ENCODE results near the gene MPO. TPM values are rescaled to one million over a fixed set of nuclear protein-coding genes. Genes with fewer than 3 reads are reported as not detected.
A peak's percentile ranks its signal among the peaks of the same experiment; 100 is the strongest.

The MPO gene
- total and polyA plus RNA-seq, 2 experiments from 2014 or later: not detected

DNA sequence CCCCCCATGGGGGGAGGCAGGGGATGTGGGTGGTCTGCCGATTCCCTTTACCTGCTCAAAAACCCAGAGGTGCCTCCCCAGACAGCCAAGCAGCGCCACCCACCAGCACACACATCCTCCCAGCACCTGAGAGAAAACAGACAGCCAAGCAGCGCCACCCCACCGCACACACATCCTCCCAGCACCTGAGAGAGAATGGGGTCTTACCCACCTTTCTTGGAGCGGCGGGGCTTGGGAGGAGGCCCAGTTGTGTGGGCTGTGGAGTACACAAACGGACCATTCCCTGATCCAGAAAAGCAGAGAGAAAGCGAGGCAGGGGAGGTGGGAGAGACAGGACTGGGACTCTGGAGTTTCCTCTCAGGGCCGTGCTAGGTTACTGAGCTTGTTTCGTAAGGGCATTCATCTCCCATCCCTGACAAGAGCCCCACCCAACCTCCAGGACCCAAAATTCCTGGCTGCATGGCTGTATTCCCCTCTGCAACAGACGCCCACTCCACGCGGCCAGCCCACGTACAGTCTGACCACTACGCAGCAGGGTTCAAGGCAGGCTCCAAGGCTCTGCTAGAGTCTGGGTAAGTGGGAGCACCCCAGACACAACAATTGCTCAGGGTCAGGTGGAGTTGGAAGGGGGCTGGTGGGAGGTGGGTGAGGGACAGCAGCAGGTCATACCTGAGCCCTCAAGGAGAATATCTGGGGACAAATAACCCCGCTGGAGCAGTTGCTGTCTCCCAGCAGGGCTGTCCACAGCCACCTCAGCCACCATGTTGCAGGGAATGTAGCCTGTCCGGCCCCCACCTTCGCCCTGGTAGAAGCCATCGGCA lies 25.6 kb upstream of the MPO start:
- no peak overlapping the region for H3K27ac ChIP-seq
- H3K4me3 ChIP-seq: no peak overlapping the region
- no peaks in the 10 kb centered on the region for H3K4me1 ChIP-seq (ENCODE audit: low read depth)
- no peak for TF ChIP-seq CTCF (IDR thresholded peaks at IDR 0.05; ENCODE audit: low read depth, low read length)
- no peaks in the 10 kb centered on the region for H3K36me3 ChIP-seq
- no peaks in the 10 kb centered on the region for H3K27me3 ChIP-seq
- no peak for DNase-seq (ENCODE audit: low read depth in 1 of 2, low spot score in 1 of 2)
- no peaks in the 10 kb centered on the region for H3K9me3 ChIP-seq (ENCODE audit: low read depth)

DNA sequence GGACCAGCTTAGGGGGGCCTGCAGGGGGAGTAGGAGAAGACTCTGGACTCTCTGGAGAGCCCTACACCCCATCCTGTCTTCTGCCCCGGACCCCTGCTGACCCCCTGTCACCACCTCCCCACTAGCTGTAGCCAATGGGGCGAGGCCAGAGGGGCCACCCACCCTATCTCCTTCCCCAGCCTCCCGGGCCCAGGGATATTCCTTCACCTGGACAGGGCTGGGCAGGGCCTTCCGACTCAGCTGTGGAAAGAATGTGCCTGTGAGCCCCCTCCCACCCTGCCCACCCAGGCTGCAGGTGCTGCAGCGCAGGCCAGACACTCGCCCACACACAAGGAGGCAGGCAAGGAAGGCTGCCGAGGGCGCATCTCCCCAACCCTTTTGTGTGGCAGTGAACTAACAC lies 24.9 kb upstream of the MPO start:
- no peak overlapping the region for H3K4me3 ChIP-seq
- no peaks in the 10 kb centered on the region for H3K27me3 ChIP-seq
- no peaks in the 10 kb centered on the region for H3K36me3 ChIP-seq
- H3K9me3 ChIP-seq (ENCODE audit: low read depth): no peaks in the 10 kb centered on the region
- no peak for TF ChIP-seq CTCF (IDR thresholded peaks at IDR 0.05; ENCODE audit: low read depth, low read length)
- no peak for DNase-seq (ENCODE audit: low read depth in 1 of 2, low spot score in 1 of 2)
- no peak overlapping the region for H3K27ac ChIP-seq
- no peaks in the 10 kb centered on the region for H3K4me1 ChIP-seq (ENCODE audit: low read depth)

GRCh38 chr17:58304750-58305486 lies 24.2 kb upstream of the MPO start:
- no peaks in the 10 kb centered on the region for H3K4me1 ChIP-seq (ENCODE audit: low read depth)
- H3K36me3 ChIP-seq: no peaks in the 10 kb centered on the region
- H3K4me3 ChIP-seq: no peak overlapping the region
- H3K9me3 ChIP-seq (ENCODE audit: low read depth): no peaks in the 10 kb centered on the region
- no peak overlapping the region for H3K27ac ChIP-seq
- no peak for TF ChIP-seq CTCF (IDR thresholded peaks at IDR 0.05; ENCODE audit: low read depth, low read length)
- no peaks in the 10 kb centered on the region for H3K27me3 ChIP-seq
- DNase-seq (ENCODE audit: low read depth in 1 of 2, low spot score in 1 of 2): no peak

DNA sequence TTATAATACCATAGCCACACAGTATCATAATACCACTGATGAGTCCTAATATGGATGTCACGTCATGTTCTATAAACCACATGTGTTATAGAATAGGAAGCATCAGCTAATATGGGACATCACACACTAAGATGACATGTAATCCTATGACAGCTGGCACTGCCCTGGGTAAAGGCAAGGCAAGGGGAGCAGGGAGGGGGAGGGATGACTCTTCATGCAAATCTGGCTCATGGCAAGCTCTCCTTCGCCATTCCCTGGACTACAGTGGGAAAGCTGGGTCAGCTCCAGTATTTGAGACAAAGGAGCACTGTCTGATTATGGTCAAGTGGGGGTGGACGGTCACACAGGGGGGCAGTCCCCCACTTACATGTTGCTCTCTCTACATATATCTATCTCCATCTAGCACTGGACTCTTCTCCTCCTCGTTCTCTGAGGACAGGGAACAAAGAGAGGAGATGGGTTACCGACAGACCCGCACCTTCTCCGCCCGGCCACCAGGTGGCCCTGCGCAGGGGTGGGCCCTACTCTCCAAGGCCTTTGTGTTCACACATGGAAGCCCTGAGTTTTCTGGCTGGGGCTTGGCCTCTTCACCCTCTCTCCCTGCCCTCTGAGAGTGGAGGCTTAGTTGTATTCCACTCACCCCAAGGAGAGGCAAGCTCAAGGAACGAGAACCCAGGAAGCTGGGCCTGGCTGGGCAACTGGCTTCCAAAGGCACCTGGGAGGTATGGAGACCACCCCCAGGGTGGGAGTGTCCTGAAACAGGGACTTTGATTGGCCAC lies 23.4 kb upstream of the MPO start:
- TF ChIP-seq CTCF (IDR thresholded peaks at IDR 0.05; ENCODE audit: low read depth, low read length): peak; percentile 89
- no peak overlapping the region for H3K4me3 ChIP-seq
- H3K4me1 ChIP-seq (ENCODE audit: low read depth): no peaks in the 10 kb centered on the region
- no peaks in the 10 kb centered on the region for H3K9me3 ChIP-seq (ENCODE audit: low read depth)
- no peaks in the 10 kb centered on the region for H3K27me3 ChIP-seq
- H3K36me3 ChIP-seq: no peaks in the 10 kb centered on the region
- peak; percentile 61 to 63 for DNase-seq (ENCODE audit: low read depth in 1 of 2, low spot score in 1 of 2)
- H3K27ac ChIP-seq: no peak overlapping the region

DNA sequence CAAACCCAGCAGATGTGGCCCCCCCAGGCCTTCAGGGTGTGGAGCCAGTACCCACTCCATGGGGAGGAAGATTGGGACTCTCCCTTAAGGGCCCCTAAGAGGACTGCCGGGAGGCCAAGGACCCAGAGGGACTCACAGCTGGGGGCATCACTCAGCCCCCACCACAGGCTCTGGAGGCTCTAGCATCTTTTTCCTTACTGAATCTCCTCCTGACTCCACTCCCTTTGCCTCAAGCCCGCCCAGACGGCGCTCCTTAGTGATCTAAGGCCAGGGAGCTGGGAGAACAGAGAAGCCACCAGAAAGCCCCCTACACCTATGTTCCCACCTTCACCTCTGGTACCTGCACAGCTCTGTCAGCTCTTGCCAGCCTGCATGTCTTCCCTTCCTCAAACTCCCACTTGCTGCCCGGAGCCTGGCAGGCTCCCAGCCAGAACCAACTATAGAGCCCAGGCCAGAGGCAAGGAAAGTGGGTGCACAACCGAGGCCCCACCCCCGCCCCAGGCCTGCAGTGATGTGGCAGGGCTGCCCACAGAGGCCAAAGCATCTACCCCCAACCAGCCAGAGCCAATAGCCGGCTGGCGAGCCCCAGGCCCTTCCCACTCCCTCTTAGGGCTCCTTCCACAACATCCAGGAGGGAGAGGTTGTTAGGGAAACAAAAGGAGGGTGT lies 22.3 kb upstream of the MPO start:
- no peak overlapping the region for H3K27ac ChIP-seq
- TF ChIP-seq CTCF (IDR thresholded peaks at IDR 0.05; ENCODE audit: low read depth, low read length): no peak
- DNase-seq (ENCODE audit: low read depth in 1 of 2, low spot score in 1 of 2): no peak
- H3K27me3 ChIP-seq: no peaks in the 10 kb centered on the region
- H3K36me3 ChIP-seq: no peaks in the 10 kb centered on the region
- H3K4me1 ChIP-seq (ENCODE audit: low read depth): no peaks in the 10 kb centered on the region
- no peak overlapping the region for H3K4me3 ChIP-seq
- H3K9me3 ChIP-seq (ENCODE audit: low read depth): no peaks in the 10 kb centered on the region

Data from cardiac muscle cell (in vitro differentiated cells and primary cell).